PFSK-1 (cell line): ENCODE data around the gene ADCY4.

ENCODE experiments used
- FOXP2 ChIP-seq: optimal IDR thresholded peaks from 2 replicates; pipeline ENCODE3; 2011; ENCODE audit warnings: borderline replicate concordance, control low read depth, inconsistent platforms; ENCODE audit not compliant: insufficient read depth; ENCODE audit errors: extremely low read length, extremely low read depth
- POLR2AphosphoS5 ChIP-seq: IDR thresholded peaks from 2 replicates; pipeline ENCODE4 v1.6.1; 2012; ENCODE audit warnings: low read depth, mild to moderate bottlenecking, control low read depth, low read length, moderate library complexity
- SIN3A ChIP-seq: IDR thresholded peaks from 2 replicates; pipeline ENCODE4 v1.6.1; 2012; ENCODE audit warnings: mild to moderate bottlenecking, low read length, moderate library complexity, borderline replicate concordance; ENCODE audit not compliant: insufficient read depth
- TAF1 ChIP-seq: IDR thresholded peaks from 2 replicates; pipeline ENCODE4 v1.6.1; 2012; ENCODE audit warnings: low read length, control low read depth, borderline replicate concordance; ENCODE audit not compliant: insufficient read depth
- TF ChIP-seq, protein P1 (sequence below), 2 experiments: IDR thresholded peaks; 2 replicates each; pipeline versions ENCODE4 v1.6.1 to v1.8.0; 2011 to 2012; ENCODE audit warnings: low read depth in 2 of 2, low read length in 2 of 2, control low read depth in 1 of 2, inconsistent platforms in 1 of 2, mild to moderate bottlenecking in 1 of 2, moderate library complexity in 1 of 2; ENCODE audit not compliant: insufficient read depth in 1 of 2

The ADCY4 gene

DNA sequence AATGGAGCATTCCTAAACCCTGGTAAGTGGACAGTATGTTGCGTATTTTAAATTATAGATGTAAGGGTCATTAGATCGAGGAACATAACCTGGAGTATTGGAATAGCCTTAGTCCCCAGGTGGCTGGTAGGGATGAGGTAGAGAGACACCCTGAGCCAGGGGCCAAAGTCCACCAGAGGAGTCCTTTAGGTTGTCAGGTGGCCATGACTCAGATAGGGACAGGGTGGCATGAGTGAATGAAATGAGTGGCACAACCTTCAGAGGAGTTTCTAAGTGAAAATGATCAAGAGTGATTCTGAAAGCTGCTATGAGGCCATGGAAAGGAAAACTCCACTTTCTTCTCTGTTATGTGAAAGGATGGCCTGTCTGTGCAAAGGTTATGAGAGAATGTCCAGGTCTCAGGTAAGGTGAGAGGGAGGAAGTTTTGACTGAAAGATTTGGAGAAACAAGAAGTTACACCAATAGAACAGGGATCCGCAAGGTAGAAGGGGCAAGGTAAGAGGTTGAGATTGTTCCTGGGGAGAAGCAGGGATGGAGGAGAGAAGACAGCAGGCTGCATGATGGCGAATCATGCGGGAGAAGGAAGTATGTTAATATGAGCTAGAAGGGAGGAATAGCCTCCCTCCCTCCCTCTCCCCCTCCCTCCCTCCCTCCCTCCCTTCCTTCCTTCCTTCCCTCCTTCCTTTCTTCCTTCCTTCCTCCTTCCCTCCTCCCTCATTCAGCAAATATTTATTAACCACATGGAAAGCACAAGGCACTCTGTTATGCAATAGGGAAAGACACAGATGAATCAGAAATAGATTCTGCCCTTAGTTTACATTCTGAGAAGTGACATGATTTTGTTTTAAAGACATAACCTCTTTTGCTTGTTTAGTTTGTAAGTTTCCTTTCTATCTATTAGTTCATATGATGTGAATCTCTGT is 18.9 kb upstream of the ADCY4 start:
- TF ChIP-seq TAF1 = no peak
- TF ChIP-seq FOXP2 = no peak
- TF ChIP-seq, protein P1, sequence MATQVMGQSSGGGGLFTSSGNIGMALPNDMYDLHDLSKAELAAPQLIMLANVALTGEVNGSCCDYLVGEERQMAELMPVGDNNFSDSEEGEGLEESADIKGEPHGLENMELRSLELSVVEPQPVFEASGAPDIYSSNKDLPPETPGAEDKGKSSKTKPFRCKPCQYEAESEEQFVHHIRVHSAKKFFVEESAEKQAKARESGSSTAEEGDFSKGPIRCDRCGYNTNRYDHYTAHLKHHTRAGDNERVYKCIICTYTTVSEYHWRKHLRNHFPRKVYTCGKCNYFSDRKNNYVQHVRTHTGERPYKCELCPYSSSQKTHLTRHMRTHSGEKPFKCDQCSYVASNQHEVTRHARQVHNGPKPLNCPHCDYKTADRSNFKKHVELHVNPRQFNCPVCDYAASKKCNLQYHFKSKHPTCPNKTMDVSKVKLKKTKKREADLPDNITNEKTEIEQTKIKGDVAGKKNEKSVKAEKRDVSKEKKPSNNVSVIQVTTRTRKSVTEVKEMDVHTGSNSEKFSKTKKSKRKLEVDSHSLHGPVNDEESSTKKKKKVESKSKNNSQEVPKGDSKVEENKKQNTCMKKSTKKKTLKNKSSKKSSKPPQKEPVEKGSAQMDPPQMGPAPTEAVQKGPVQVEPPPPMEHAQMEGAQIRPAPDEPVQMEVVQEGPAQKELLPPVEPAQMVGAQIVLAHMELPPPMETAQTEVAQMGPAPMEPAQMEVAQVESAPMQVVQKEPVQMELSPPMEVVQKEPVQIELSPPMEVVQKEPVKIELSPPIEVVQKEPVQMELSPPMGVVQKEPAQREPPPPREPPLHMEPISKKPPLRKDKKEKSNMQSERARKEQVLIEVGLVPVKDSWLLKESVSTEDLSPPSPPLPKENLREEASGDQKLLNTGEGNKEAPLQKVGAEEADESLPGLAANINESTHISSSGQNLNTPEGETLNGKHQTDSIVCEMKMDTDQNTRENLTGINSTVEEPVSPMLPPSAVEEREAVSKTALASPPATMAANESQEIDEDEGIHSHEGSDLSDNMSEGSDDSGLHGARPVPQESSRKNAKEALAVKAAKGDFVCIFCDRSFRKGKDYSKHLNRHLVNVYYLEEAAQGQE (IDR thresholded peaks at IDR 0.05; ENCODE audit: insufficient read depth in 1 of 2, low read depth in 2 of 2, low read length in 2 of 2) = no peak
- no peak for TF ChIP-seq POLR2AphosphoS5
- no peak for TF ChIP-seq SIN3A

DNA sequence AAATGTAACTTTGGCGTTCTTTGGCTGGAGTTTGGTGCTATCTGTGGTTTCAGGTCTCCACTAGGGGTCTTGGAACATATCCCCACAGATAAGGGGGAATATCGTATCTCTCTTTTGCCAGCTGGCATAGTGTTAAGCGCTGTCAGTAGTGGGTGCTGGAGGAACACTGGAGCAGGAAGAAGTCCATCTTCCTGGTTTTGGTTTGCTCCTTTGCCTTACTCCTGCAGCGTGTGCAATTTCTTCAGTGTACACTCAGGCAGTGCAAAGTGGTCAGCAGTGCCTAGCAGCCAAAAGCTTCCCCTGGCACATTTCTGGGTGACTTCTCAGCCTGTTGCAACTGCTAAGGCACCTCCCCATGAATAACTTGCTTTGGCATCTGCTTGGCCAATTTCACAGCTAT is 16.6 kb upstream of the ADCY4 start:
- TF ChIP-seq, protein P1 (IDR thresholded peaks at IDR 0.05; ENCODE audit: insufficient read depth in 1 of 2, low read depth in 2 of 2, low read length in 2 of 2) = no peak
- TF ChIP-seq TAF1 (no peak), POLR2AphosphoS5 (no peak), FOXP2 (no peak), SIN3A (no peak)

DNA sequence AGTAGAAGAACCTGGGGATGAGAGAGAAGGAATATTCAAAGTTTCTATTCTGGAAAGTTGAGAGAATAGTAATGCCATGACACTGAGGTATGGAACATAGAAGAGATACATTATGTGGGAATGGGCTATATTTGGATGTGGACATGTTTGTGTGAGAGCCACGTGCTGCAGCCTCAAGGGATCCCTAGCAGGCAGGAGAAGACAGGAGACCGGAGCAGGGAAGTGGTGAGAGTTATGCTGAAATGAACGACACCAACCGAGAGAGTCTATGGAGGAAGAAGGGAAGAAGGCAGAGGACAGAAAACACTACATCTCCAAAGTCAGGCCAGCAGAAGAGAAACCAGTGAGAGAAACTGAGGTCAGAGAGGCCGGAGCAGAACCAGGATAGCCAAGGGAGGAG is 14.9 kb upstream of the ADCY4 start:
- TF ChIP-seq POLR2AphosphoS5 = no peak

DNA sequence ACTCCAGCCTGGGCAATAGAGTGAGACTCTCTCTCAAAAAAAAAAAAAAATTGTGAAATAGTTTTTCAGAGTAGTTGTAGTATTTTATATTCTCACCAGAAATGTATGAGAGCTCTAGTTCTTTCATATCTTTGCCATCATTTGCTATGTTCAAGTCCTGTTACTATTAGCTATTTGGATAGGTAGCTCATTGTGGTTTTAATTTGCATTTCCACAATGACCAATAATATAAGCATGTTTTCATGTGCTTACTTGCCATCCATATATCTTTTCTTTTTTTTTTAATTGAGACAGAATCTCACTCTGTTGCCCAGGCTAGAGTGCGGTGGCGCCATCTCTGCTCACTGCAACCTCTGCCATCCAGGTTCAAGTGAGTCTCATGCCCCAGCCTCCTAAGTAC is 13.3 kb upstream of the ADCY4 start:
- TF ChIP-seq SIN3A (no peak), POLR2AphosphoS5 (no peak), TAF1 (no peak), FOXP2 (no peak)
- TF ChIP-seq, protein P1 (IDR thresholded peaks at IDR 0.05; ENCODE audit: insufficient read depth in 1 of 2, low read depth in 2 of 2, low read length in 2 of 2) = no peak

DNA sequence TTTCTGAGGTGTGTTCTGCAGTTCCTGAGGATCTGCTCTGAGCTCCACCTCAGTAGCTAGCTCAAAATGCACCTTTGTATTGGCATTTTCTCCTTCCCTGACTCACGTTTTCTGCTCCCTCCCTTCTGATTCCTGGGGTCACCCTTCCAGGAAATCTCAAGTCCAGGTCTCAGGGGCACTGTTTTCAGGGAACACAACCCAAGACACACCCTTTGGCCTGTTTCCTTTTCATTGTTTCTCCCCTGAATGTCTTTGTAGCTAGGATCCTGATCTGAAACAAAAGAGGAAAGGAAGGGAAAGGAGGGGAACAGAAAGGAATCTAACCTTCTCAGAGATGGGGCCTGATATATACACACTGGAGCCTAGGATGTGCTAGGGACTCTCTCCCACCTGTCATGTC is 12.3 kb upstream of the ADCY4 start:
- TF ChIP-seq SIN3A = no peak
- TF ChIP-seq POLR2AphosphoS5 = no peak
- no peak for TF ChIP-seq TAF1
- TF ChIP-seq, protein P1 (IDR thresholded peaks at IDR 0.05; ENCODE audit: insufficient read depth in 1 of 2, low read depth in 2 of 2, low read length in 2 of 2) = no peak
